GM12878 (cell line): ENCODE data around the gene HSCB. TPM values are rescaled to one million over a fixed set of nuclear protein-coding genes. Genes with fewer than 3 reads are reported as not detected.
A peak's percentile ranks its signal among the peaks of the same experiment; 100 is the strongest.

ENCODE experiments used
- ATF3 ChIP-seq: IDR thresholded peaks from 2 replicates; pipeline ENCODE4 v1.6.1; 2011; ENCODE audit warnings: low read depth, mild to moderate bottlenecking, low read length, moderate library complexity, borderline replicate concordance; ENCODE audit errors: extremely low read depth
- BHLHE40 ChIP-seq, 2 experiments: fragments of 450-650 bp in 1 of 2; IDR thresholded peaks; 2 replicates each; pipeline ENCODE4 v1.6.1; 2011 to 2017; ENCODE audit warnings: low read depth in 2 of 2, borderline replicate concordance in 1 of 2, improper control_type of control experiment in 1 of 2, low read length in 1 of 2, mild to moderate bottlenecking in 1 of 2
- CBFB ChIP-seq: IDR thresholded peaks from 2 replicates; pipeline ENCODE4 v1.6.1; 2016; ENCODE audit warnings: antibody characterized with exemption, low read depth
- CHD2 ChIP-seq: IDR thresholded peaks from 2 replicates; pipeline ENCODE4 v1.6.1; 2011; ENCODE audit warnings: low read depth, low read length, improper control_type of control experiment, borderline replicate concordance
- CTCF ChIP-seq, 3 experiments: IDR thresholded peaks in 2 of 3; conservative IDR thresholded peaks in 1 of 3; 2 replicates each; pipeline ENCODE4 v1.5.1; 2011; ENCODE audit warnings: low read depth in 3 of 3, low read length in 3 of 3, mild to moderate bottlenecking in 3 of 3, control low read depth in 2 of 3, moderate library complexity in 2 of 3, inconsistent platforms in 1 of 3, mixed read lengths in 1 of 3; ENCODE audit not compliant: control insufficient read depth in 2 of 3, insufficient read depth in 1 of 3; ENCODE audit errors: extremely low read depth in 1 of 3
- GABPA ChIP-seq: IDR thresholded peaks from 2 replicates; pipeline ENCODE4 v1.6.1; 2014; ENCODE audit warnings: antibody characterized with exemption, low read depth, mild to moderate bottlenecking, inconsistent platforms
- IRF3 ChIP-seq: fragments of 450-650 bp; IDR thresholded peaks from 2 replicates; pipeline ENCODE4 v1.6.1; 2014; ENCODE audit warnings: mild to moderate bottlenecking
- LARP7 ChIP-seq: fragments of 450-650 bp; IDR thresholded peaks from 2 replicates; pipeline ENCODE4 v1.6.1; 2017; ENCODE audit warnings: mild to moderate bottlenecking
- MEF2A ChIP-seq: IDR thresholded peaks from 2 replicates; pipeline ENCODE4 v1.6.1; 2011; ENCODE audit warnings: low read depth, mild to moderate bottlenecking, low read length, moderate library complexity; ENCODE audit not compliant: insufficient read depth
- MLLT1 ChIP-seq: fragments of 450-650 bp; IDR thresholded peaks from 2 replicates; pipeline ENCODE4 v1.6.1; 2016; ENCODE audit warnings: mild to moderate bottlenecking
- POLR2A ChIP-seq: IDR thresholded peaks from 2 replicates; pipeline ENCODE4 v1.6.1; 2011; ENCODE audit warnings: low read depth, mild to moderate bottlenecking, low read length
- POLR2AphosphoS2 ChIP-seq: IDR thresholded peaks from 2 replicates; pipeline ENCODE4 v1.6.1; 2011; ENCODE audit warnings: low read depth, mild to moderate bottlenecking, low read length, improper control_type of control experiment, moderate library complexity
- SMAD5 ChIP-seq: IDR thresholded peaks from 2 replicates; pipeline ENCODE4 v1.6.1; 2016; ENCODE audit warnings: antibody characterized with exemption, low read depth
- SP1 ChIP-seq: IDR thresholded peaks from one replicate; pipeline ENCODE4 v1.6.1; 2011; ENCODE audit warnings: low read depth, low read length
- SREBF2 ChIP-seq: IDR thresholded peaks from 2 replicates; pipeline ENCODE4 v1.6.1; 2012; ENCODE audit warnings: mild to moderate bottlenecking, low read length
- STAT3 ChIP-seq: IDR thresholded peaks from 2 replicates; pipeline ENCODE4 v1.6.1; 2011; ENCODE audit warnings: low read depth, low read length, improper control_type of control experiment
- TARDBP ChIP-seq: IDR thresholded peaks from 2 replicates; pipeline ENCODE4 v1.6.1; 2016; ENCODE audit warnings: borderline replicate concordance
- TBL1XR1 ChIP-seq: IDR thresholded peaks from 2 replicates; pipeline ENCODE4 v1.6.1; 2012; ENCODE audit warnings: low read depth, low read length, improper control_type of control experiment
- TCF12 ChIP-seq: IDR thresholded peaks from 2 replicates; pipeline ENCODE4 v1.6.1; 2011; ENCODE audit warnings: low read depth, mild to moderate bottlenecking, low read length
- WRNIP1 ChIP-seq: IDR thresholded peaks from 2 replicates; pipeline ENCODE4 v1.6.1; 2011; ENCODE audit warnings: low read depth, low read length, improper control_type of control experiment, borderline replicate concordance
- ZBTB4 ChIP-seq: fragments of 450-650 bp; formaldehyde crosslinking; IDR thresholded peaks from 2 replicates; pipeline ENCODE4 v1.4.0; 2022; ENCODE audit warnings: mild to moderate bottlenecking, moderate library complexity
- polyA plus RNA-seq, 11 experiments: library from polyadenylated mRNA; depleted of rRNA in 4 of 11; unstranded in 6 of 11; stranded (reverse) in 5 of 11; fragments of >200 nt; fragmentation: Nextera tagmentation in 4 of 11; fragmentation: Illumina TruSeq in 1 of 11; extraction: Ambion mirVana in 4 of 11; extraction: Trizol in 1 of 11; gene quantifications; 1 replicate in 1 of 11; 2 replicates in 10 of 11; pipeline versions ENCODE4 v1.2.1 to v1.2.3, GENCODE V29; 2011 to 2016; ENCODE audit warnings: inconsistent platforms in 2 of 11, missing spikeins in 2 of 11, low read depth in 1 of 11
- total RNA-seq, 4 experiments: library from RNA; depleted of rRNA in 3 of 4; stranded (reverse); fragments of >200 nt in 3 of 4; fragmentation: Illumina TruSeq in 1 of 4; extraction: Trizol in 1 of 4; gene quantifications; 2 replicates each; pipeline versions ENCODE4 v1.2.1 to v1.2.3, GENCODE V29; 2013 to 2021

Gene HSCB
- total and polyA plus RNA-seq, 10 of the 15 experiments (the other 5 are each of a cell fraction or from before 2014, with no cell fraction given): 10.6 to 28.4 (median 20.8) TPM

GRCh38 chr22:28792491-28793383 lies 50.9 kb downstream of the HSCB start (continued):
- TF ChIP-seq TBL1XR1 (no peak), MLLT1 (no peak), TCF12 (no peak), SP1 (no peak), SREBF2 (no peak), GABPA (no peak), ZBTB4 (CRISPR knock-in tag) (no peak), LARP7 (no peak), STAT3 (no peak), BHLHE40 (IDR thresholded peaks at IDR 0.05; ENCODE audit: borderline replicate concordance in 1 of 2, low read depth in 2 of 2, low read length in 1 of 2) (peak in 1 of 2 experiments; percentile 42; a peak in 2 of 4 replicates), MEF2A (no peak), CBFB (no peak), IRF3 (no peak), POLR2AphosphoS2 (peak; percentile 52; the same call in 1 of the 2 replicates), CTCF (IDR thresholded peaks at IDR 0.05 in 2 of 3, conservative IDR thresholded peaks at IDR 0.05 in 1 of 3; ENCODE audit: control insufficient read depth in 2 of 3, extremely low read depth in 1 of 3, insufficient read depth in 1 of 3, low read depth in 3 of 3, low read length in 3 of 3) (no peak), POLR2A (peak; percentile 61), SMAD5 (no peak), CHD2 (no peak), TARDBP (no peak), ATF3 (no peak), WRNIP1 (no peak)
